Effector CD4-positive, alpha-beta T cell (primary cell): ENCODE results near the gene SLC16A8.

ENCODE experiments used
- DNase-seq: peaks from one replicate; pipeline ENCODE4 v3.0.0-alpha.2; 2020

The SLC16A8 gene

DNA sequence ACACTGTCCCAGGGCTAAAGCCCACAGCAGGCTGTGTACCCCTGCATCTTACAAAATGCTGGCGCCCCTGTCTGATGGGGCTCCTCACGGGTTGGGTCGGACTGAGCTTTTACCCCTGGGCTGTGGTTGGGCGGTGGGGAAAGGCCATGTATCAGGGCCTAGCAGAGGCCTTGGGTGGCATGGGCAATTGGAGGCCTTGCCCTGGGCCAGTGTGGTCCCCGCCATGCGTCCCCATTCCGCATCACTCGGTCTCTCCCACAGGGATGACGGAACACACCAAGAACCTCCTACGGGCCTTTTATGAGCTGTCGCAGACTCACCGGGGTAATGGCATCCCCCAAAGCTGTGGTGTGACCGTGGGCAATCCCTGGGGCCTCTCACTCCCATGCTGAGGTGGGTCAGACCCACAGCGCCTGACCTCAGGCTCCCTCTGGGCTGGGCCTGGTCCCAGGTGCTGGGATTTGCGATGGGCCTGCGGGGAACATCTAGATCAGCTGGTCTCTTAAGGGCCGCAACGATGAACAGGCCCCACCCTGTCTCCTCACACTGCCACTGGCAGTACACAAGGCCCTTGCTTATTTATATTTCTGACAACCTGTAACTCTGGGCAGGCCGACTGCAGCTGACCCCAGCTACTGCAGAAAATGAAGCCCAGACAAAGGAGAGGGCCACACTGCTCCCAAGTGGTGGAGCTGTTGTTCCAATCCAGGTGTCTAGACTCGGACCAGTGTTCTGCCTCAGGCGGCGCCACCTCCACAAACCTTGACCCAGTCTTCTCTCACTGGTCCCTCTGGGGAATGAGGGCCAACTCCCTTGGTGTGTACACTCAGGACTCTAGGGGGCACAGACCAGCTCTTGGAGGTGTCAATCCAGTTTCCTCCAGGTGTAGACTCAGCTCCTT lies 12.3 kb downstream of the SLC16A8 start:
- no peak for DNase-seq

DNA sequence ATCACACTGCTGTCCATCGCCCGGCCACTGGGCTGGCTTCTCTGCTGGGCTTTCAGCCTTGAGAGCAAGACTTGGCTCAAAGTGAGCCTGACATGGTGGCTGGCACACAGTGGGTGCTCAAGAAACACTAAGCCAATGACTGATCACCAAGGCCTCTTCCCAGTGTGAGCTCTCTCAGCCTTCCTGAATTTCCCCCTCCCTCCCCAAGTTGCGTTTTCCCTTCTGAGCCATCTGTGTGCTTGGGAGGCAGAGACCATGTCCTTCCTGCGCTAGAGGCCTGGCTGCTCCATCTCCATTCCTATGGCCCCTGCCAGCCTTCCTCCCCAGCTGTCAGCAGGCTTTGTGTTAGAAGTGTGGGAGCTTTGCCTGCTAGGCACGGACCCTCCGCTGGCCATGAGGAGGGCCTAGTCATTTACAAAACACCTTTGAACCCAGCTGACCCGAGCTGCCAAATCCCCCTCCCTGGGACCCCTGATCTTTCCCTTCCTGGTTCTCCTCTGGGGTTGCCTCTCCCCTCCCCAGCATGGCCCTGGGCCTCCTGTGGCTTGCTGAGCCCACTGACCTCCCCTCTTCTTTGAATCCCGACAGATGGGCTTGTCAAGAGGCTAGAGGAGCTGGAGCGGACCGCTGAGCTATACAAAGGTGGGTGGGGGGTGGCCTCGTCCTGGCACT lies 13.6 kb downstream of the SLC16A8 start:
- DNase-seq, result no peak

DNA sequence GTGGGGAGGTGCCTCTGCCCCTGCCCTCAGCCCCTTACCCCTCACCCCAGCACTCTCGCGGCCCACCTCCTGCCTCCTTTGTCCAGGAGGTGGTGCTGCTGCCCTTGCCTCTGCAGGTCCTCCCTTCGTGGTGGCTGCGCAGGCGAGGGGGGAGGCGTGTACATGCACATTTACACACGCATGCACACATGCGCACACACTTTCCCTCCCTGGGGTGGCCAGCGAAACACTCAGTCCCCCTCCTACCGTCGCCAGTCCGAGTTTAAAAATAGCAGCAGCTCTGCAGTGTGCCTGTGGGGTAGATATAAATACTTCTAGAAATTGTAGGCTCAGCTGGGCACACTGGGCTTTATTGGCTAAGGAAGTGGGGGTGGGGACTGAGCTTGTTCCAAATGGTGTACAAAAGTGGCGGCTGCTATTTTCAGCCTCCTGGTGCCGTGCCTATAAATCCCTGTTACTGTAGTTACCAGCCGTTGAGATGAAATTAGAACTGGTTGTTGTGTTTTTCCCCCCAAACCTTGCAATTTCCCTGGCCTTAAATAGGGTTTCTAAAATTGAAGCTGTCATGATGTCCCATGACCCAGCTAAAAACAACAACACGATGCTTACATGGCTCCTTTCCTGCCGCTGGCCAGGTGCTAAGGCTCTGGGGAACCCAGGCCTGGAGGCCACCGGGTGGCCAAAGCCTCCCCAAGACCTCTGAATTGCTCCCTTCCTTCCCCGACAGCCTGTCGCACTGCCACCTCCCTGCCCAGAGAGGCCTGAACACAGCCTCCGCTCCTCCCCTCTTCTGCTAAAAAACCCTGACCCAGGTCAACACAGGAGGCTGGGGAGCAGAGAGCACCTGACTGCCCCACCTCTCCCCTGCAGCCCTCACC lies 14.4 kb downstream of the SLC16A8 start:
- no peak for DNase-seq

DNA sequence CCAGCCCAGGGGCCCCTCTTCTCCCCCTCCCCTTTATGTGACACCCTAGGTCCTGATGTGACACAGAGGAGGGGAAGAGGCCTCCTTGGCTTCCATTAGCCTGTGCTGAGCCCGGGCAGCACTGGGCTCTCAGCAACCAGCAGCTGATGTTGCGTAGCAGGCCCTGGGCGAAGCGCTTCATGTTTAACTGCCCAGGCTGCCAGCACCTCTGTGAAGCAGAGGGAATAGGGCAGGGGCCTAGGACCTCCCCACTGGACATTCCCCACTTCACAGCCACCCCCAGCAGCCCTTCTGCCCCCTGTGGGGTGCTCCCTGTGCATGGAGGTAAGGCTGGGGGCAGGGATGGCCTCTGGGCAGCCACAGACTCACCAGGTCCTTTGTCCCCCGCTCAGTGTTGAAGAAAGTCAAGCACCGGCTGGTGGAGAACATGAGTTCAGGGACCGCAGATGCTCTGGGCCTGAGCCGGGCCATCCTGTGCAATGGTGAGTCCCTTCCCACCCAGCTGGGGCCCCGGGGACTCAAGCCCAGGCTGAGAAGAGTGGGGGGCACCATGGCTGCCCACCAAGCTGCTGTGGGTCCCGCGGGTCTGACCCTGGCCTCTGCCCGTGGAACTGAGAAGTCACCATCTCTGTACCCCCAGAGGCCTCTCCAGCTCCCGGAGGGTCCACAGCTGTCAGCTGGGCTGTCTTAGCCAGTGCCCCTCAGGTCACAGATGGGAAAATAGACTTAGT lies 15.2 kb downstream of the SLC16A8 start:
- DNase-seq, result no peak

DNA sequence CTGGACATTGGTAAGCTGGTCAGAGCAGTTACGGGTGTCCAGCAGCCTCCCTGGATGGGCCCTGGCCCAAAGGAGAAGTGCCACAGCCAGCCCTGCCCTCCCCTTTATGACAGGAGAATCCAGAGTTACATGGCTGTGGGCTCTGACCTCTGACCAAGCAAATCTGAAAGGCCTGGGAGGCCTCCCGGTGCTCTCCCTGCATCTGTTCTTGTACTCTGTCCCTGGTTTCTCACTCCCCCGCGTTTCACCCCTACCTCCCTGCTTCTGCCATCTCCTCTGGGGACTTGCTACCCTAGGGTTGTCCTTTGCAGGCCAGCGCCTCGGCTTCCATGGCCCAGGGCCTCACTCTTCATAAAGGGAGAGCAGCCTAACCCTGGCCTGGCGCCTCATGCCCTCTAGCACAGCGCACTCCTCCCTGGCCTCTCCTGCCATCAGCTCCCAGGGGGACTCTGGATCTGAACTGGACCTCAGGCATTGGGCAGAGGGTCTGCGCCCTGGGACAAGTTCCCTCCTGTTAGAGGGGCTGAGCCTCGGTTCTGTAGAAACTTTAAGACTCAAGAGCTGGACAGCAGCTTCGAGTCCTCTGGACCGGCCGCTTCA lies 16.1 kb downstream of the SLC16A8 start:
- no peak for DNase-seq

DNA sequence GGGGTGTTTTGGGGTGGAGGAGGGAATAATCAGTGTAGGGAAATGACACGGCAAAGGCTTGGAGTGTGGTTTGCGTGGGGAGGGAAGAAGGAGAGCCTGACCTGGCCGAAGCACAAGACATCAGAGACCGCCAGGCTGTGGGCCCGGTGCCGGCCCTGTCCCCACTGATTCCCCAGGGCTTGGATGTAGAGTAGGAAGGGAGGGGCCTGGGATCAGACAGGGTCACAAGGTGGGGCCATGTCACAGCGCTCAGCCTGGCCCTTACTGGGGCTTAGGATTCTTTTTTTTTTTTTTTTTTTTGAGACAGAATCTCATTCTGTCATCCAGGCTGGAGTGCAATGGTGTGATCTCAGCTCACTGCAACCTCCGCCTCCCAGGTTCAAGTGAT lies 17.0 kb downstream of the SLC16A8 start:
- no peak for DNase-seq

DNA sequence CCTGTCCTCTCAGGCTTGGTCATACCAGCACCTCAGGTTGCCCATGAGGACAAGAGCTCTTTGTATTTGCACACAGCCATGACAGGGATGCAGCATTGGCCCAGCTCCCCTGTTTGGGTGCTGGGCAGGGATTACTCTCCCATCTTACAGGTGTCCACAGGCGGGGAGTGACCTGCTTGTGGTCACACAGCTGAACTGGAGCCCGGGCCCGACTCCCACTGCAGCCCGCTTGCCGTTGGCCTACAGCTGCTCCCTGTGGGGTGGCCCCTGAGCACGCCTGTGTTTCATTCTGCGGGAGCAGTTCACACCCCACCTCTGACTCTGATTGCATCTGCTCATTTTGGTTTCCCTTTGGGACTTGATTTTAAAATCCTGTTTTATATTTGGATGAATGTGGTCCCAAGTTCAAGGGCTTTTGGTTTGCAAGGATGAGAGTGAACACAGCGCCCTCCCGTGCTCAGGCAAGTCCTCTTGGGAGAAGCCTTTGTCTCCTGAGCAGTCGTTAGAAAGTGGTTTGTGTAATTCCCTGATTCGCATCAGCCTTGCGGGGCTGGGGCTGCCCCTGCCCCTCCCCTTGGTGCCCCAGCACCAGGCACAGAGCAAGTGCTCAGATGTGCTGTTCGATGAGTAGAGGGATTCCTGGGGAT lies 17.5 kb downstream of the SLC16A8 start:
- DNase-seq, result no peak

DNA sequence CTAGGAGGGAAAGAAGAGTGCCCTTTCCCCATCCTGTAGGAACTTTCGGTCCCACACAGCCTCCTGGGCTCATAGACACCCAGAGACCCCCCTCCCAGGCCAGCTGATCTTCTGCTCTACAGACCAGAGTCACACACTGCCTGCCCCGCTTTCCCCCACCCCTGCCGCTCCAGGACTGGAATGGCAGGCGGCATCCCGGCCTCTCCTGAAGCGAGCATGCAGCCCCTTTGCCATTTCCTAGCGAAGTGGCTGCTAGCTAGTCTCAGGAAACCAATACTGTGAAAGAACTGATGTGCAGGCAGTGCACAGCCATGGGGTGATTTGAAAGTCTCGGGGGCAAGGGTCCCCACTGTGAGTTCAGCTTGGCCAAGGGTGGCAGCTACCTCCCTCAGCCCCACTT lies 18.4 kb downstream of the SLC16A8 start:
- DNase-seq, result no peak

DNA sequence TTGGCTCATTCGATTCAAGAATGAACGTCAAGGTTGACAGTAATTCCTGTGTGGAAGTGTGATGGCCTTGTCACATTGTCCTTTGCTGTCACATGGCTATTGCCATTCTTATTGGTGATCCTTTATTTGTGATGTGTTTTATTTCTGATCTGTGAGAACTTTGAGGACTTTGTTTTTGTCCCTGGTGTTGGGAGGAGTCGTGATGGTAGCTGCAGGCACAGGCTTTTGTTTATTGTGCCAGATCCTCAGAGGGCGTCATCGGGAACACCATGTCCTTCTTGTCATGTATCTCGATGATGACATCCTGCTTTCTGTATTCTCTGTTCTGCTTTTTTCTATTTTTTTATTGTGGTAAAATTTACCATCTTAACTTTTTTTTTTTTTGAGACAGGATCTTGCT lies 21.2 kb downstream of the SLC16A8 start:
- DNase-seq, result no peak

DNA sequence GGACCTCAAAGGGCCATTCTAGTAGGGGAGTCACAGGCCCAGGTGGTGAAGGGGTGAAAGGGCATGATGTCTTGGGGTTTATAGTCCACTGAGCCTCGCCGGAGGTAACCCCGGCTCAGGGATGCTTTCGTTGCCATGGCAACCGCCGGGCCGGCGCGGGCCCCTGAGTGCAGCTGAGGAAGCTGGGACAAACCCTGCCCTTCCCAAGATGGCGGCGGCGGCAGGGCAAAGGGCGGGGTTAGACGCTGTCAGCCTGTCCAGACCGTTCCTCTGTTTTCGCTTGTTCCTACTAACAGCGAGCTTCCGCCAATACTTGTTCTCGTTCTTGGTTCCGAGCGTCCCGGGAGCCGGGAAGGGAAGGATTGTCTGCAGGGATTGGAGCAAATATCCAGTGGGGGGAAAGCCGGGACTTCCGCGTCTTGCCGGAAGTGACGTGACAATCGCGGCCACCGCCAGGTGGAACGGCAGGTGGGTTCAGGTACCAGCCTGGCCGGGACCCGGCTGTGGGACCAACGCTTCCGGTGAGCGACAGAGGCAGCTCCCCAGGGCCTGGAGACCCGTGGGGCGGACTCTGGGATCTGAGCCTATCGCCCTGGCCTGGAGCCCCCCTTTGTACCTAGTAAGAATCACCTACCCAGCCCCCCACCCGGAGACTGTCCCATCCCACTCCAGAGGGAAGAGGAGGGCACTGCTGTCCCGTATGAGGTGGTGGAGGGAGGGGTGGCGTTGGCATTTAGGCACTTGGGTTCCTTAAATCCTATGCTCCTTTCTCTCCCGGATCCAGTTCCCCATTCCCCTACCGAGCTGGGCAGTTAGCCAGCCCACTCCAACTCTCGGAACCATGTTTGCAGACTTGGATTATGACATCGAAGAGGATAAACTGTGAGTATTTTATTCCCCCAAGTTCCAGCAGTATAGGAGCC lies 26.8 kb downstream of the SLC16A8 start, which contains the start of gene PICK1:
Gene PICK1 (plus strand): TSS at position 436 of the 923 bp plus-strand sequence. CDS start 406 bp downstream, at position 842.
- peak; percentile 67 for DNase-seq

DNA sequence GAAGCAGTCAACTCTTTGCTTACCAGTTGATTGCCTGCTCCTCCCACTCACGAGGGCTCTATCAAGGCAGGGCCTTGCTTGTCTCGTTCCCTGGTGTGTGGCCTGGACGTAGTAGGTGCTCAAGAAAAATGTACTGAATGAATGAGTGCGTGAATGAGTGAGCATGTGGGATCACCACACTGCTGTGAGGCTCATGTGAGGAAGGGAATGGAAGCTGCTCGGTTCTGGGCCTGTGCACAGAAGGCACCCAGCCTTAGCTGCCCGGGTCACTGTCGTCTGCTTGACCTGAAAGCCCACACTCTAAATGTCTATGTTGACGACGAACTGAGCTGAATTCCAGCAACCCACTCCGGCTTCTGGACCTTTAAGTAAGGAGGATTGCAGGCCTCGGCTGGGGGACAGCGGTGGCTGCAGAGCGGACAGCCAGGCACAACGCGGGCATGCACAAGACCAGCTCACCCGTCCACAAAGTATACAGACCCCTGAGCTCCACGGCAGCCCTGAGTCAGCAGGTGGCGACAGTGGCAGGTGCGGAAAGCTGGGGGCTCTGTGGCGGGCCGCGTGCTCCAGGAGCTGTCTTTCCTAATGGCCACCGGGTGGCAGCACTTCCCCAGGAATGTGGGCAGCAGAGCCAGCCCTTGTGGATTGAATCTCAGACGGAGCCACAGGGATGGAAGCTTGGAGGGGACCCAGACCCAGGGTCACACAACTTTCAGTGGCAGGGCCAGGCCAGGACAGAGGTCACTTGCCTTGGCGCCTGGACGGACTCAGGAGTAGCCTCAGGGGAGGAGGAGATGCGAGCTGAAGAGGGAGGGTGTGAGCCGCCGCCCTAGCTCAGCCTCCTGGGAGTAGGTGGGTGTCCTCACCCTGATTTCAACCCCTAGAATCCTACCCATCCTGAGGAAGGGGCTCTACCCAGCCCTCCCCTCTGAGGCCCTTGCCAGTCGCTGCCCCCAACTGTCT lies 31.8 kb downstream of the SLC16A8 start:
- DNase-seq, result peak; percentile 66

DNA sequence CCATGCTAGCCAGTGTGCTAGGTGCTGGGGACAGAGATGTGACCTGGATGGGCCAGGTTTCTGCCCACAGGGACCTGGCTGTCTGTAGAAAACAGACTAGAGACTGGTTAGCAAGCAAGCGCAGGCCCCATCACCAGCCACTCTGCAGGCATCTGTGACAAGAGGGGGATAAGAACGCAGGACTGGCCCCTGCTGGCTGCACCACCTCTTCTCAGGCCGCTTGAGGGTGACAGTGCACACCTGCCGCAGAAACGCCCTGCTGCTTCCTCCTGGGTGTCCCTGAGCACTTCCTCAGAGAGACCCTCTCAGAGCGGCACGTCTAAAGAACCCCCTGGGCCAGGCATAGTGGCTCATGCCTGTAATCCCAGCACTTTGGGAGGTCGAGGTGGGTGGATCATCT lies 32.7 kb downstream of the SLC16A8 start:
- no peak for DNase-seq

DNA sequence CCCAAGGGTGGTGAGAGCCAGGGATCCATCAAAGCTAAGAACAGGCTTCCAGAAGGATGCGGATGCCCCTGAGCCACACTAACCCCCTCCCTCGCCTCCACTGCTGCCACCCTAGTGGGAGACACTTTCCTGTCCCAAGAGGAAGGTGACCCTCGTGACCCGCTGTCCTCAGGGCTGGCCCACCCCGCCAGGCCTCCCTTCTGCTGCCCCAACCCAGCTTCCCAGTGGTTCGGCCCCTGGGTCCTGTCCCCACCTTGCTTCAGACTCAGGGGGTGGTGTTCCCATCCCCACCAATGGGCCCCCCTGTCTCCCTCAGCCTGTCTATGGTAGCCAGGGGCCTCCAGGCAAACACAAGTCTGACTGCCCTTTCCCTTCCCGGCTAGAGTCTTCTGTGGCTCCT lies 33.3 kb downstream of the SLC16A8 start:
- DNase-seq, result no peak

DNA sequence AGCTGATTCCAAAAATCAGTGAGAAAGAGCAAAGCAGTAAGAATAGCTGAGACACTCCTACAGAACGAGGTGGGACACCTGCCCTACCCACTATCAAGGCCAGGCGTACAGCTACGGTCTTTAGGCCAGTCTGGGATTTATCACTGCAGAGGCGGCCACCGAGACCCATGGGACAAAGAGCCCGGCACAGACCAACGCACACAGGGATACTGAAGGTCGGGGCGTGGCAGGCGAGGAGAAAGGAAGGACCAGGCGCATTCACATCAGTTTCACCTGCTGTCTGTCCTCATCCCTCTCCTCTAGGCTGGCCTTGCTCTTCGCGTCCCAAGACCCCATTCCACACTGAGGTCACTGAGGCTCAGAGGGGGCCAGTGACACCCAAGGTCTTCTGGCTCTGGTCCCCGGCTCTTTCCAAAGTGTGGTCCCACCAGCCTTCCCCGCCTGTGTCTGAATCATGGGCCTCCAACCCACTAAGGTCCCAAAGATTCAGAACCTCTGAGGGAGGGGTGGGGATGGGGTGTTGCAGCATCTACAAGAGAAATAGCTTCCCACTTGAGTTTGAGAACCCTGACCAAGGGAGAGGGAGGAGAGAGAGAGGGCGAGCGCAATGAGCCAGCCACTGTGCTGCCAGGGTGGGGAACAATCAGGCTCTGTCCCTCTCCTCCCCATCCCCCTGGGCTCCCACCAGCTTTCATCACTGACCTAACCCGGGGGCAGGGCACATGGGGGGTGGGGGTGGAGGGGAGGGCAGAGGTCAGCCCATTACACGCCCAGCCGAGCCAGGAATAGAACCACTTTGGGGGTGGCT lies 34.0 kb downstream of the SLC16A8 start:
- no peak for DNase-seq

DNA sequence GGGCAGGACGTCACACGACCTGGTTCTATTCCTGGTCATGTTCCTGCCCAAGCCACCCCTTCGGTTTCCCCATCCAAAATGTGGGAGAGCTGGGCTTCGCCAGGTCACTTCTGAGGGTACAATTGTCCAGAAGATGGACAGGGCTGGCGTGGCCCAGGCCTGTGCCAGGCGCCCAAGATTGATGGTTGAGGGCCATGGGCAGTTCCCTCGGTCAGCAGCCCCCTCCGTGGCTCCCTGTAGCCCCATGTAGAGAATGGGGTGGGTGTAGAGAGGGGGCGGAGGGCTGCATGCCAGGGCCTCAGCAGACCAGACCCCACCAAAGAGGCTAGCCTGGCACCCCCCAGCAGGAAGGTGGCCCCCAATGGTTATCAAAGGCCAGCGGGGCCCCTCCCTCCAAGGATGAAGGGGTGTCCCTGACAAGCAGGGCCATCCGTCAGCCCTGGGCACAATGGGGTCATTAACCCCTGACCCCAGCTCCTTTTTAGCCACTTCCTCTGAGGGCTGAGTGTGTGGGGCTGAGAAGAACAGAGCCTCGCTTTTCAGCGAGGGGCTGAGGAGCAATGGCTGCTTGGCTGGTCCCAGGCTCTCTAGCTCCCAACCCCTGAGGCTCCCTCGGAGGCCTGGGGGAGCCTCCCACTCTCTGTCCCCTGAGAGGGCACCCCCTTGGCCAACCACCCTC lies 37.8 kb downstream of the SLC16A8 start:
- DNase-seq, result no peak

DNA sequence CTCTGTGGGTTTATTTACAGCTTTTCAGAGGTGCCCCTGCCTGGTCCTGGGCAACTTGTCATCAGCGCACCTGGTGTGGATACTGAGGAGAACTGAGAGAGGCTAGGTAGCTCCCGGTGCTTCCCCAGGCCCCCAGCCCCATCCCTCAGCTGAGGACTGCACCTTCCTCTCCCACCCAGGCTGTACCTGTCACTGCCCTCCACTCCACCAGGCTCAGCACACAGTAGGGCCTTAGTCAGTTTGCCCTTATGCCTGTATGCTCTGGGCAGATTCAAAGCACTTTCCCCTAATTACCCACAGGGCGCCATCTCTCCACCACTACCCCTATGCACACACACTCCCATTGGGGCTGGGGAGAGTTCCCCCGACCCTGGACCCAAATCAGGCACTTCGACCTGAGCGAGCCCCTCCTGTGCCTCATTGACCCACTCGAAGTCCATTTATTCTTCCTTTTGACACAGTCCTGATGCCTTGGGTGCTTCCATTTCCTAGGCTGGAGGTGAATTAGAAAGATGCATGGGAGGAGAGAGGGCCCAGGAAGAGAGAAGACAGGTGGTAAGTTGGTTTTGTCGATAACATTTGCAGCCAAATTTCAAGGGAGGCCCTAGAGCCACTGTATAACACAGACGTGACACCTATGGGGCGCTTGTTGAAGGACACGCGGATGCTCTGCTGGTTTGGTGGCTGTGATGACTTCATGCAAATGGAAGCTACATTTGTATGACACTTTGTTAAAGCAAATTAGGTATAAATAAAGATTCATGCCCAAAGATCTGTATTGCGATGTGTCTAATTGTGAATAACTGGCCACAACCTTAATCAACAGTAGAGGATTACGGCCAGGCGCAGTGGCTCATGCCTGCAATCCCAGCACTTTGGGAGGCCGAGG lies 40.6 kb downstream of the SLC16A8 start:
- no peak for DNase-seq

DNA sequence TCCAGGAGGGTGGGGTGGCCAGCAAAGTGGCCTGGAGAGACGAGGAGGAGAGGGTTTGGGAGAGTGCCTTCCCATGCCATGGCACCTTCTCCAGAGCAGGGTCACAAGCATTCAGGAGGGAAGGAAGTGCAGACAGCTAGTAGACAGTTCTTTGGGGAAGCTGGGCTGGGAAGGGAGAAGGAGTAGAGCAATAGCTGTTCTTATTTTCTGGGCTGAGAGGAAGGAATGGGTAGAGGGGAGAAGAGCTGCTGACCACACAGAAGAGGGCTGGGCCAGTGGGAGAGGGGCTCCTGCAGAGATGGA lies 41.5 kb downstream of the SLC16A8 start:
- no peak for DNase-seq
